ENCODE measurements around the gene MYO1D. TPM values are rescaled to one million over a fixed set of nuclear protein-coding genes. Genes with fewer than 3 reads are reported as not detected.

MYO1D gene
- total and polyA plus RNA-seq, 4 donors, result 22.0 to 75.8 (median 61.4) TPM

- Histone ChIP-seq H3K9ac (ENCODE audit: insufficient read depth in 1 of 2, low read length in 2 of 2) (no peak overlapping the region), H3K4me3 (no peak overlapping the region), H3K36me3 (ENCODE audit: control insufficient read depth in 4 of 4, insufficient read depth in 4 of 4, low read length in 4 of 4) (peaks cover 0 to 8% (median 1%) of the 10 kb centered on the region in 4 donors), H3K9me3 (ENCODE audit: control insufficient read depth in 4 of 4, insufficient read depth in 3 of 4, low read length in 3 of 4) (no peaks in the 10 kb centered on the region), H3K27ac (ENCODE audit: low read depth in 1 of 2, low read length in 1 of 2) (peak overlapping the region in 1 of 2 donors; percentile 29), H3K27me3 (ENCODE audit: control insufficient read depth in 3 of 3, insufficient read depth in 3 of 3, low read length in 2 of 3) (no peaks in the 10 kb centered on the region), H3K4me1 (ENCODE audit: control insufficient read depth in 5 of 5, insufficient read depth in 5 of 5, low read length in 5 of 5) (peaks cover 0 to 17% (median 6%) of the 10 kb centered on the region in 5 donors)
- WGBS, 2 donors, result 89% methylated on average over 16 of the region's 16 CpGs
- no peak for TF ChIP-seq CTCF (IDR thresholded peaks at IDR 0.05; ENCODE audit: control extremely low read depth, extremely low read depth)
- ATAC-seq (ENCODE audit: insufficient read depth, low FRiP score), result no peak
- no peak for DNase-seq
These were observed 380.4 kb downstream of the MYO1D start for GRCh38 chr17:32496395-32497073.

- Histone ChIP-seq H3K4me1 (ENCODE audit: control insufficient read depth in 5 of 5, insufficient read depth in 5 of 5, low read length in 5 of 5) (peaks cover 0 to 17% (median 6%) of the 10 kb centered on the region in 5 donors), H3K4me3 (no peak overlapping the region), H3K9me3 (ENCODE audit: control insufficient read depth in 4 of 4, insufficient read depth in 3 of 4, low read length in 3 of 4) (no peaks in the 10 kb centered on the region), H3K27me3 (ENCODE audit: control insufficient read depth in 3 of 3, insufficient read depth in 3 of 3, low read length in 2 of 3) (no peaks in the 10 kb centered on the region), H3K9ac (ENCODE audit: insufficient read depth in 1 of 2, low read length in 2 of 2) (no peak overlapping the region), H3K36me3 (ENCODE audit: control insufficient read depth in 4 of 4, insufficient read depth in 4 of 4, low read length in 4 of 4) (peaks cover 0 to 8% (median 1%) of the 10 kb centered on the region in 4 donors), H3K27ac (ENCODE audit: low read depth in 1 of 2, low read length in 1 of 2) (peak overlapping the region; percentile 38 to 51)
- DNase-seq (peak; percentile 64 to 79 (median 78)), ATAC-seq (ENCODE audit: insufficient read depth, low FRiP score) (no peak)
- 47 to 53% methylated on average over 45 of the region's 45 CpGs for WGBS, 2 donors
- no peak for TF ChIP-seq CTCF (IDR thresholded peaks at IDR 0.05; ENCODE audit: control extremely low read depth, extremely low read depth)
These were observed 381.3 kb downstream of the MYO1D start for GRCh38 chr17:32495359-32496231.

- H3K27ac ChIP-seq (ENCODE audit: low read depth in 1 of 2, low read length in 1 of 2), result no peak overlapping the region
- ATAC-seq (ENCODE audit: insufficient read depth, low FRiP score) (no peak), DNase-seq (no peak)
- WGBS, 2 donors, result 80 to 85% methylated on average over 34 of the region's 34 CpGs
- H3K4me3 ChIP-seq, result no peak overlapping the region
- peaks cover 0 to 17% (median 8%) of the 10 kb centered on the region in 5 donors for H3K4me1 ChIP-seq (ENCODE audit: control insufficient read depth in 5 of 5, insufficient read depth in 5 of 5, low read length in 5 of 5)
- H3K27me3 ChIP-seq (ENCODE audit: control insufficient read depth in 3 of 3, insufficient read depth in 3 of 3, low read length in 2 of 3), result no peaks in the 10 kb centered on the region
- H3K9ac ChIP-seq (ENCODE audit: insufficient read depth in 1 of 2, low read length in 2 of 2), result no peak overlapping the region
- peaks cover 0 to 8% (median 2%) of the 10 kb centered on the region in 4 donors for H3K36me3 ChIP-seq (ENCODE audit: control insufficient read depth in 4 of 4, insufficient read depth in 4 of 4, low read length in 4 of 4)
- no peak for TF ChIP-seq CTCF (IDR thresholded peaks at IDR 0.05; ENCODE audit: control extremely low read depth, extremely low read depth)
- no peaks in the 10 kb centered on the region for H3K9me3 ChIP-seq (ENCODE audit: control insufficient read depth in 4 of 4, insufficient read depth in 3 of 4, low read length in 3 of 4)
These were observed 382.1 kb downstream of the MYO1D start for GRCh38 chr17:32494621-32495358.
